H9 (cell line): Measurements from ENCODE around the gene UNC79. TPM values are rescaled to one million over a fixed set of nuclear protein-coding genes. Genes with fewer than 3 reads are reported as not detected.

Experiments
- DNase-seq: peaks from one replicate; pipeline ENCODE4 v3.0.0-alpha.2; 2017
- H2AFZ ChIP-seq: one replicate; pipeline ENCODE4 v1.6.1; 2013; ENCODE audit warnings: mild to moderate bottlenecking, low read length, control low read depth, moderate library complexity
- H2AK5ac ChIP-seq: 2 replicates; pipeline ENCODE4 v1.6.1; 2013; ENCODE audit warnings: low read length, control low read depth, mixed read lengths; ENCODE audit not compliant: insufficient read length
- H2BK120ac ChIP-seq: one replicate; pipeline ENCODE4 v1.6.1; 2013; ENCODE audit warnings: low read depth, mild to moderate bottlenecking, low read length, control low read depth, inconsistent platforms; ENCODE audit not compliant: poor library complexity, severe bottlenecking
- H2BK12ac ChIP-seq: 2 replicates; pipeline ENCODE4 v1.6.1; 2013; ENCODE audit warnings: low read length, control low read depth, mixed read lengths, low read depth; ENCODE audit not compliant: insufficient read length
- H2BK15ac ChIP-seq: 2 replicates; pipeline ENCODE4 v1.6.1; 2013; ENCODE audit warnings: low read depth, low read length, control low read depth
- H2BK20ac ChIP-seq: one replicate; pipeline ENCODE4 v1.6.1; 2013; ENCODE audit warnings: low read depth, mild to moderate bottlenecking, low read length, control low read depth, inconsistent platforms; ENCODE audit not compliant: poor library complexity, severe bottlenecking
- H2BK5ac ChIP-seq: 2 replicates; pipeline ENCODE4 v1.6.1; 2013; ENCODE audit warnings: low read length, control low read depth, mixed read lengths; ENCODE audit not compliant: insufficient read length
- H3K14ac ChIP-seq: 2 replicates; pipeline ENCODE4 v1.6.1; 2013; ENCODE audit warnings: low read length, control low read depth; ENCODE audit not compliant: insufficient read depth
- H3K18ac ChIP-seq: 2 replicates; pipeline ENCODE4 v1.6.1; 2013; ENCODE audit warnings: low read depth, mild to moderate bottlenecking, mixed read lengths, low read length, control low read depth; ENCODE audit not compliant: insufficient read length
- H3K23ac ChIP-seq: 2 replicates; pipeline ENCODE4 v1.6.1; 2013; ENCODE audit warnings: low read length, control low read depth, mixed read lengths, low read depth; ENCODE audit not compliant: insufficient read length
- H3K23me2 ChIP-seq: 2 replicates; pipeline ENCODE4 v1.6.1; 2013; ENCODE audit warnings: low read depth, mild to moderate bottlenecking, mixed read lengths, low read length, control low read depth; ENCODE audit not compliant: insufficient read length, poor library complexity, severe bottlenecking
- H3K27ac ChIP-seq: 2 replicates; pipeline ENCODE4 v1.5.1; 2013; ENCODE audit warnings: low read length, control low read depth, mixed read lengths, low read depth; ENCODE audit not compliant: insufficient read length
- H3K27me3 ChIP-seq: 2 replicates; pipeline ENCODE4 v1.6.1; 2013; ENCODE audit warnings: low read length, control low read depth, inconsistent platforms; ENCODE audit not compliant: insufficient read depth
- H3K4ac ChIP-seq: 2 replicates; pipeline ENCODE4 v1.6.1; 2013; ENCODE audit warnings: low read depth, mild to moderate bottlenecking, control low read depth, inconsistent platforms, low read length, moderate library complexity
- H3K4me1 ChIP-seq: 2 replicates; pipeline ENCODE4 v1.6.1; 2013; ENCODE audit warnings: low read length, control low read depth, inconsistent platforms; ENCODE audit not compliant: insufficient read depth
- H3K4me2 ChIP-seq: 2 replicates; pipeline ENCODE4 v1.6.1; 2013; ENCODE audit warnings: low read length, control low read depth, mixed read lengths; ENCODE audit not compliant: insufficient read length, insufficient read depth
- H3K56ac ChIP-seq: 2 replicates; pipeline ENCODE4 v1.6.1; 2013; ENCODE audit warnings: low read depth, mild to moderate bottlenecking, mixed read lengths, low read length, control low read depth; ENCODE audit not compliant: insufficient read length
- H3K79me1 ChIP-seq: 2 replicates; pipeline ENCODE4 v1.6.1; 2013; ENCODE audit warnings: low read depth, mild to moderate bottlenecking, moderate library complexity, low read length, control low read depth, inconsistent platforms; ENCODE audit not compliant: insufficient read depth, poor library complexity, severe bottlenecking
- H3K79me2 ChIP-seq: 2 replicates; pipeline ENCODE4 v1.6.1; 2013; ENCODE audit warnings: low read length, control low read depth, inconsistent platforms; ENCODE audit not compliant: insufficient read depth
- H3K9ac ChIP-seq: 2 replicates; pipeline ENCODE4 v1.6.1; 2013; ENCODE audit warnings: low read length, control low read depth, mixed read lengths; ENCODE audit not compliant: insufficient read length; ENCODE audit errors: extremely low read depth
- H3K9me3 ChIP-seq: one replicate; pipeline ENCODE4 v1.6.1; 2013; ENCODE audit warnings: low read depth, low read length, inconsistent platforms; ENCODE audit not compliant: control insufficient read depth
- H3T11ph ChIP-seq: one replicate; pipeline ENCODE4 v1.6.1; 2013; ENCODE audit warnings: mild to moderate bottlenecking, low read length, control low read depth, inconsistent platforms
- H4K20me1 ChIP-seq: one replicate; pipeline ENCODE4 v1.6.1; 2013; ENCODE audit not compliant: control insufficient read depth, insufficient read length, insufficient read depth
- H4K5ac ChIP-seq: 2 replicates; pipeline ENCODE4 v1.6.1; 2013; ENCODE audit warnings: low read depth, mild to moderate bottlenecking, mixed read lengths, low read length, control low read depth; ENCODE audit not compliant: insufficient read length
- H4K8ac ChIP-seq: replicated peaks from 2 replicates; pipeline ENCODE4 v1.6.1; 2013; ENCODE audit warnings: low read length, control low read depth, mixed read lengths, low read depth; ENCODE audit not compliant: insufficient read length
- H4K91ac ChIP-seq: 2 replicates; pipeline ENCODE4 v1.6.1; 2013; ENCODE audit warnings: low read depth, mild to moderate bottlenecking, moderate library complexity, mixed read lengths, low read length, control low read depth; ENCODE audit not compliant: insufficient read length
- H3K27ac Mint-ChIP-seq, 3 experiments: 2 replicates in 2 of 3; 3 replicates in 1 of 3; pipeline ENCODE4 v1.8.0; 2020 to 2021; ENCODE audit warnings: mixed read lengths in 3 of 3, mild to moderate bottlenecking in 1 of 3, moderate library complexity in 1 of 3
- H3K27me3 Mint-ChIP-seq: 2 replicates; pipeline ENCODE4 v1.8.0; 2021; ENCODE audit warnings: low read depth, mild to moderate bottlenecking, moderate library complexity, mixed read lengths
- H3K36me3 Mint-ChIP-seq, 3 experiments: 2 replicates in 2 of 3; 3 replicates in 1 of 3; pipeline ENCODE4 v1.8.0; 2020 to 2021; ENCODE audit warnings: low read depth in 3 of 3, mixed read lengths in 3 of 3; ENCODE audit not compliant: insufficient read depth in 1 of 3
- H3K4me1 Mint-ChIP-seq, 2 experiments: 2 replicates each; pipeline ENCODE4 v1.8.0; 2020; ENCODE audit warnings: mixed read lengths in 2 of 2
- H3K4me3 Mint-ChIP-seq, 2 experiments: 2 replicates in 1 of 2; 3 replicates in 1 of 2; pipeline ENCODE4 v1.8.0; 2020 to 2021; ENCODE audit warnings: mild to moderate bottlenecking in 2 of 2, mixed read lengths in 2 of 2, moderate library complexity in 1 of 2
- H3K9me3 Mint-ChIP-seq, 2 experiments: 2 replicates in 1 of 2; 3 replicates in 1 of 2; pipeline ENCODE4 v1.8.0; 2020; ENCODE audit warnings: mild to moderate bottlenecking in 2 of 2, mixed read lengths in 2 of 2, moderate library complexity in 1 of 2
- WGBS: extraction: QIAGEN DNeasy Blood & Tissue Kit; methylation state at CpG from one replicate; pipeline ENCODE4 v1.1.7; 2013; ENCODE audit warnings: missing lambda C conversion rate, low lambda C conversion rate, mixed read lengths; ENCODE audit not compliant: insufficient read length; ENCODE audit errors: extremely low coverage; 5-methylcytosine and 5-hydroxymethylcytosine counted together
- total RNA-seq: library from RNA; stranded (reverse); gene quantifications from 2 replicates; pipeline ENCODE4 v1.2.1, GENCODE V29; 2021
- TF ChIP-seq, protein P1 (sequence below): fragments of 200-600 bp; sonication (generic); conservative IDR thresholded peaks from 3 replicates; pipeline ENCODE4 v1.8.0; 2021; ENCODE audit warnings: antibody characterized with exemption, mild to moderate bottlenecking

UNC79 gene
- total RNA-seq, 1 experiment from 2014 or later: 3.0 TPM

DNA sequence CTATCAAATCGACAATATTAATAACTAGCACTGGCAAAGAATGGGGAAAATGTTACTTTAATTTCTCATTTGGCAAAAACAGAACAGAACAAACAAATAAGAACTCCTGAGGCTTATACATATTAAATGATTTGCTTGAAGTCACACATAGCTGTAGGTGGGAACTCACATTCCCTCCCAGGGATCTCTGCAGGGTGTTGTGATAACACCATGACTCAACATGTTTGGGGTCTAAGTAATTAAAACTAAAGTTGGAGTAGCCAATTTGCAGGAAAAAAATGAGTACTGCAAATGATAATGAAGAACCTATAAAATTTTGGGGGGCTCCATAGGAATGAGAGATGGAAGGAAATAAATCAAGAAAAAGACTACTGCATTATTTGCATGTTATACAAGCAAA, 27.5 kb downstream of the UNC79 start:
- H3K79me2 ChIP-seq: no peaks in the 10 kb centered on the region
- no peak overlapping the region for H3K56ac ChIP-seq
- no peak overlapping the region for H3K4me3 Mint-ChIP-seq
- H3K27me3 Mint-ChIP-seq: no peaks in the 10 kb centered on the region; the same call in 1 of the 2 replicates
- no peak for DNase-seq
- H2BK120ac ChIP-seq: no peak overlapping the region
- no peaks in the 10 kb centered on the region for H3K79me1 ChIP-seq
- no peak overlapping the region for H3K14ac ChIP-seq
- H3K4ac ChIP-seq: no peak overlapping the region
- peaks cover 10 to 11% of the 10 kb centered on the region in 2 experiments for H3K4me1 Mint-ChIP-seq
- no peaks in the 10 kb centered on the region for H3K4me1 ChIP-seq
- TF ChIP-seq, protein P1, sequence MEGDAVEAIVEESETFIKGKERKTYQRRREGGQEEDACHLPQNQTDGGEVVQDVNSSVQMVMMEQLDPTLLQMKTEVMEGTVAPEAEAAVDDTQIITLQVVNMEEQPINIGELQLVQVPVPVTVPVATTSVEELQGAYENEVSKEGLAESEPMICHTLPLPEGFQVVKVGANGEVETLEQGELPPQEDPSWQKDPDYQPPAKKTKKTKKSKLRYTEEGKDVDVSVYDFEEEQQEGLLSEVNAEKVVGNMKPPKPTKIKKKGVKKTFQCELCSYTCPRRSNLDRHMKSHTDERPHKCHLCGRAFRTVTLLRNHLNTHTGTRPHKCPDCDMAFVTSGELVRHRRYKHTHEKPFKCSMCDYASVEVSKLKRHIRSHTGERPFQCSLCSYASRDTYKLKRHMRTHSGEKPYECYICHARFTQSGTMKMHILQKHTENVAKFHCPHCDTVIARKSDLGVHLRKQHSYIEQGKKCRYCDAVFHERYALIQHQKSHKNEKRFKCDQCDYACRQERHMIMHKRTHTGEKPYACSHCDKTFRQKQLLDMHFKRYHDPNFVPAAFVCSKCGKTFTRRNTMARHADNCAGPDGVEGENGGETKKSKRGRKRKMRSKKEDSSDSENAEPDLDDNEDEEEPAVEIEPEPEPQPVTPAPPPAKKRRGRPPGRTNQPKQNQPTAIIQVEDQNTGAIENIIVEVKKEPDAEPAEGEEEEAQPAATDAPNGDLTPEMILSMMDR: no peak
- H4K20me1 ChIP-seq: no peaks in the 10 kb centered on the region
- H2BK15ac ChIP-seq: no peak overlapping the region
- H2BK20ac ChIP-seq: no peak overlapping the region
- no peak overlapping the region for H2BK5ac ChIP-seq
- H4K5ac ChIP-seq: no peak overlapping the region
- H2BK12ac ChIP-seq: no peak overlapping the region
- no peak overlapping the region for H2AK5ac ChIP-seq
- H3K27ac Mint-ChIP-seq: no peak overlapping the region; a peak in 2 of 7 replicates
- H4K91ac ChIP-seq: no peak overlapping the region
- no peak overlapping the region for H3K23ac ChIP-seq
- H3K27ac ChIP-seq: no peak overlapping the region
- H3K4me2 ChIP-seq: no peak overlapping the region
- no peak overlapping the region for H3T11ph ChIP-seq
- H3K9ac ChIP-seq: no peak overlapping the region
- no CpG with 5 or more reads among the region's 1 CpG for WGBS
- H3K9me3 ChIP-seq: no peaks in the 10 kb centered on the region
- no peaks in the 10 kb centered on the region for H3K27me3 ChIP-seq
- H3K9me3 Mint-ChIP-seq: no peaks in the 10 kb centered on the region
- no peaks in the 10 kb centered on the region for H3K36me3 Mint-ChIP-seq
- H3K18ac ChIP-seq: no peak overlapping the region
- no peaks in the 10 kb centered on the region for H3K23me2 ChIP-seq
- H4K8ac ChIP-seq: no peak overlapping the region
- no peak overlapping the region for H2AFZ ChIP-seq
